GM18861 (cell line): Measurements from ENCODE around the gene PLAGL1.
"Not testable (repeated sequence)": the region's sequence is repeated elsewhere in the genome, so short reads cannot be mapped to it uniquely, and the experiment has no call there.

Experiments used
- ATAC-seq: cut with Tn5 transposase; IDR thresholded peaks from one replicate; pipeline ENCODE4 v1.9.1; 2021; ENCODE audit not compliant: unreplicated experiment

The PLAGL1 gene

GRCh38 chr6:143940011-143940597 is 68.0 kb downstream of the PLAGL1 start:
- ATAC-seq: peak; percentile 96

GRCh38 chr6:143939364-143939763 is 68.7 kb downstream of the PLAGL1 start:
- no peak for ATAC-seq

DNA sequence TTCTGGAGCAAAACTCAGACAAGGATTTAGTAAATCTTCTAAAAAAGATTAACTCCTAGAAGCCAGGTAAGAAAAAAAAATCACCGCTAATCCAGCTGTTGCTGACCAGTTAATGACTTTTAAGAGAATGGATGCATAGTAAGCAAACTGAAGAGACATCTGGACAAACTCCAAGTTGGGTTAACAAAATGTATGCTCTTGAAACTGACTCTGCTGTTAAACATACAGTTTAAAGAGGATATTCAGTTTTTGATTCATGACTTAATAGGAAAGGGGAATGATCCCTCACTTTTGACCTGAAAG is 70.4 kb downstream of the PLAGL1 start:
- ATAC-seq: no peak

DNA sequence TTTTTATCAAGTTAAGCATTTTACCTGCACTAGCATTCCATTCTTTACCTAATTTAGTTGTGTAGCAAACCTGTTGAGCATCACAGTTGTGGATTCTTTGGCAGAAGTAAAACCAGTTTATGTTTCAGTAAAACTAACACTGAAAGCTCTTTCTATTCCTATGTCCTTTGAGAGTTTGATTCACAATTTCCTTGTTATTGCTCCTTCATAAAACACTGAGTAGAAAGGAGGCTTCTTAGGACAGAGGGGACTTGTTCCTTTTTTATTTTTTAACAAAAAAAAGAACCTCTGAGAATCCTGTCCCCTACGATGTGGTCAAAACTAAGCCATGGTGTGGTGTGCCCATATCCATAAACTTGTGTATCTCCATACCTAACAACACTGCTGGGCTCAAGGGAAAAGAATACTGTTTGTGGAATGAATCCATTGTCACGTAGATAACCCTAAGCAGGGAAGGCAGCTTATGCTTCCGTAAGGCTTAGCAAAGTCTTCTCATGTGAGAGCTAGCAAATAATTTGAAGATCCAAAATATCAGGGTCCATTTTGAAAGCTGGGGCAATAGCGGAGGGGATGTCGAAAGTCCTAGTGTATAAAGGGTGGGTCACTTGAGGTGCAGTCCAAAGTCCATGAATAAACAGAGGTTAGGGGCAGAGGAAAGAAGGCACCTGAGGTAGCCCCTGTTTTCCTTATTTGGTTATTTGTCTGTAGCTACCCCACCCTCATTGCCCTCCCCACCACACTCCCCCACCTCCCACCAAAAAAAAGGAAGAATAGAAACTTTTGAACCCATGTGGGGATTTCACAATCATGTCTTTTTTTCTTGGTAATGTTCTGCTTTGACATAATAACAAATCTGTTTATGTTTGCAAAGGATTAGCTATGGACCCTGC is 71.0 kb downstream of the PLAGL1 start:
- ATAC-seq: no peak

- no peak for ATAC-seq
Observed at GRCh38 chr6:143936347-143936746, 71.7 kb downstream of the PLAGL1 start.

- ATAC-seq: no peak
Observed at GRCh38 chr6:143934867-143935266, 73.2 kb downstream of the PLAGL1 start.

DNA sequence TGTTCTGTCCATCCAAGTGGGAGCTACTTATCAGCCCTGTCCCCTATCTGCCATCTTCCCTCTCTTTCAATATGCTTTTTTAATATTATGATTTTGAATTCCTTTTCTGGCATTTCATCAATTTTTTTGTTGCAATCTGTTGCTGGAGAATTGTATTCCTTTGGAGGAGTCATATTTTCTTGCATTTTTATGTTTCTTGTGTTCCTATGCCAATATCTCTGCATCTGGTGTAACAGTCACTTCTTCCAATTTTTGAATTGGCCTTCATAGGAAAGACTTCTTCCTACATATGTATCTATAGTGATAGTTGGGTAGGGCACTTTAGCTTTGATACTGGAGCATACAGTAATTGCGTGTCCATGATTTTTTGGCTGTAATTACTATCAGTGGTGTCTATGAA is 73.7 kb downstream of the PLAGL1 start:
- ATAC-seq: no peak

DNA sequence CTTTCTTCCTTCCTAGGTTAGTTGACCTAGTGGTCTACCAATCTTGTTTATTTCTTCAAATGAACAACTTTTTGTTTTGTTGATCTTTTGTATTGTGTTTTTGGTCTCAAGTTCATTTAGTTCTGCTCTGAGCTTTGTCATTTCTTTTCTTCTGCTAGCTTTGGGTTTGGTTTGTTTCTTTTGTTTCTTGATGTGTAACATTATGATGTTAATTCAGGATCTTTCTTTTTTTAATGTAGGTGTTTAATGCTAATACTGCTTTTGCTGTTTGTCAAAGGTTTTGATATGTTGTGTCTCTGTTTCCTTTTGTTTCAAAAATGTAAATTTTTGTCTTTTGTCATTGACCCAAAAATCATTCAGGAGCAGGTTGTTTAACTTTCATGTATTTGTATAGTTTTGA is 78.1 kb downstream of the PLAGL1 start:
- ATAC-seq: no peak

- ATAC-seq: no peak
Observed at GRCh38 chr6:143928853-143929252, 79.2 kb downstream of the PLAGL1 start.

GRCh38 chr6:143917026-143917425 is 91.0 kb downstream of the PLAGL1 start:
- not testable (repeated sequence) for ATAC-seq

DNA sequence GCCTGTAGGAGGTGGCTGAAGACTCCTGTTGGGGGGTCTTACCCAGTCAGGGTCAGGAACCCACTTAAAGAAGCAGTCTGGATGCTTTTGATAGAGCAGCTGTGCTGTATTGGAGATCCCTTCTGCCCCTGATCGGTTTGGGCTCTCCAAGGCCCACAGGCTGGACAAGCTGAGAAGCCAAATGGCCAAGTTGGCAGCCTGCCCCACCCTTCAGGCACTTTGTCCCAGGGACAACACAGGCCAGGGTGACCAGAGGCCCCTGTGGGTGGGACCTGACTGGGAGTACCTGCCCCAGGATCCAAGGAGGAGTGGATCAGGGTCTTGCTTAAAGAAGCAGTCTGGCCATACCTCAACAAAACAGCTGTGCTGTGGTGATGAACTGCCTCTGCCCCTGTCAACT is 95.4 kb downstream of the PLAGL1 start:
- no peak for ATAC-seq

DNA sequence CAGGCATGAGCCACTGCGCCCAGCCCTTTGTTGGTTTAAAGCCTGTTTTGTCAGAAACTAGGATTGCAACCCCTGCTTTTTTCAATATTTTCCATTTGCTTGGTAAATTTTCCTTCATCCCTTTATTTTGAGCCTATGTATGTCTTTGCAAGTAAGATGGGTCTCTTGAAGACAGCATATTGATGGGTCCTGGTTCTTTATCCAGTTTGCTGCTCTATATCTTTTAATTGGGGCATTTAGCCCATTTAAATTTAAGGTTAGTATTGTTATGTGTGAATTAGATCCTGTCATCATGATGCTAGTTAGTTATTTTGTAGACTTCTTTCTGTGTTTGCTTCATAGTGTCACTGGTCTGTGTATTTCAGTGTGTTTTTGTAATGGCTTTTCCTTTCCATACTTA is 97.0 kb downstream of the PLAGL1 start:
- no peak for ATAC-seq

DNA sequence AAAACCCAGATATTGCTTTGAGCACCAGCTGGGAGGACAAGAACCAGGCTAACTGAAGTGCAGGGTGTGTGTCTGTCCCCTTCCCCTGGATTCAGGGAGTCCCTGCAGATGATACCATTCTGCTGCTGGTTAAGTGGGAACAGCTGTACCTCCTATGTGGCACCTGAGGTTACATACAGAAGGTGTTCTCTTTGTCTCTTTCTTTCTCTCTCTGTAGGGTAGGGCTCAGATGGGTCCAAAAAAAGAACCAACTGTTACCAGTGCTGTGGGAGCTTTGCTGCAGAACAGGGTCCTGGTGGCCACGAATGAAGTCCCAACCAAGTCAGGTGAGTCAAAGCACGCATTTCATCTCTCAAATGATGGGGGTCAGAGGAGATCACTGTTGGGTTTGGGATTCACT is 105.2 kb downstream of the PLAGL1 start:
- ATAC-seq: no peak

GRCh38 chr6:143901885-143902750 is 105.9 kb downstream of the PLAGL1 start:
- ATAC-seq: peak; percentile 97

DNA sequence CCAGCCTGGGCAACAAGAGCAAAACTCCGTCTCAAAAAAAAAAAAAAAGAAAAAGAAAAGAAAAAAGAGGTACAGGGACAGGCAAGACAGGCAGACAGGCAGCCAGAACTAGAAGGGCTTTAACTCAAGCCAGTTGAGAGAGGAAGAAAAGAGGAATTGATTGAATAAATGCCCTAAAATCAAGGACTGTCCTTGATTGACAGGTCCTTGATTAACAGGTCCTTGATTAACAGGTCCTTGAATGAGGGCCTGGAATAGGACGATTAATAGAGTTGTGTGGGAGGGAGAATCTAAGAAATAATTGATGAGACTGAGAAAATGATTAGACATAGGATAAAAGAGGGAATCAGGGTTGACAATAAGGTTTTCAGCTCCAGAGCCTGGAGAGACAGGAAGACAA is 107.7 kb downstream of the PLAGL1 start:
- ATAC-seq: no peak

- no peak for ATAC-seq
Observed at GRCh38 chr6:143896126-143896860, 111.8 kb downstream of the PLAGL1 start.

GRCh38 chr6:143894655-143895054 is 113.4 kb downstream of the PLAGL1 start:
- no peak for ATAC-seq
